Measurements from ENCODE around the gene ALMS1.
A peak's percentile ranks its signal among the peaks of the same experiment; 100 is the strongest.
"Not testable (repeated sequence)": the region's sequence is repeated elsewhere in the genome, so short reads cannot be mapped to it uniquely, and the experiment has no call there.

Gene ALMS1

GRCh38 chr2:73530773-73531172 is 145.1 kb downstream of the ALMS1 start:
- DNase-seq: not testable (repeated sequence)

- DNase-seq: no peak
Measured at GRCh38 chr2:73532381-73532780, 146.7 kb downstream of the ALMS1 start.

- DNase-seq: no peak
Measured at GRCh38 chr2:73536133-73536840, 150.7 kb downstream of the ALMS1 start.

GRCh38 chr2:73560875-73561274 is 175.2 kb downstream of the ALMS1 start:
- DNase-seq: peak; percentile 92

DNA sequence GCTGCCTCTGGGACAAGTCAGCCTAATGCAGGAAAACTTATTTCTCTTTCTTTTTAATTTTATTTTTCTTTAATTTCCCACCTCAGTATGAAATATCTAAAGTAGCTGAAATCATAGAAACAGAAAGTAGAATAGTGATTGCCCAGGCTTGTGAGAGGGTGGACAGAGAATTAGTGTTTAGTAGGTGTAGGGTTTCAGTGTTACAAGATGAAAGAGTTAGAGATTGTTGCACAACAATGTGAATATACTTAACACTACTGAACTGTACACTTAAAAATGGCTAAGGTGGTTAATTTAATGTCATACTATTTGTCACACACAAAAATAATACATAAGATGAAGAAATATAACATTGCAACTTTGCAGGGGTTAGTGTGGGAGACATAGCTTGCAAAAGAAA is 175.8 kb downstream of the ALMS1 start:
- peak; percentile 8 for DNase-seq

DNA sequence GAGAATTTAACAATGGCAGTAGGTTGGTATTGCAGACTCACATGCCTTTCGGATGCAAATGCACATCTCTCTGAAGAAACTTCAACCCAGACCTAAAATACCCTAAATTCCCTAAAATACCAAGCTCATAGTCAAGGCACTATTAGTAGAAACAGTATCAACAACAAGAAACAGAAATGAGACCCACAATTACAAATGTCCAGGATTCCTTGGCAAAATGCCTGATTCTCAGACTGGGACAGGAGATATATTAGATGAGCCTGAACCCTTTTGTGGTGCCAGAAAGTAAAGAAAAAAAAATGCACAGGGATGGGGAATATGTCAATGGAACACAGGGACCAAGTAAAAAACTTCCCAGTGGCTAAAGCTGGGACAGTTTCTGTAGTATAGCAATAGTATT is 179.3 kb downstream of the ALMS1 start:
- DNase-seq: no peak

GRCh38 chr2:73566288-73566878 is 180.7 kb downstream of the ALMS1 start:
- no peak for DNase-seq

DNA sequence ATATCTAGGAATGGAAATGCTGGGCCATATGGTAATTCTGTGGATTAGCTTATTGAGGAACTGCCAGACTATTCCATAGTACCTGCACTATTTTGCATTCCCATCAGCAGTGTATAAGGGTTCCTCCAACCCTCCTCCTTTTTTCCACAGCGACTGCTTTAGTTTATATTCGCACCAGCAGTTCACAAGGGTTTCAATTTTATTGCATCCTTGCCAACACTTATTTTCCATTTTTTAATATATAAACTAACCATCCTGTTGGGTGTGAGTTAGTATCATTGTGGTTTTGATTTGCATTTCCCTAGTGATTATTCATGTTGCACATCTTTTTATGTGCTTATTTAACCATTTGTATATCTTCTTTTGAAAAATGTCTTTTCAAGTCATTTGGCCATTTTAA is 189.6 kb downstream of the ALMS1 start:
- no peak for DNase-seq

GRCh38 chr2:73582364-73582763 is 196.7 kb downstream of the ALMS1 start:
- no peak for DNase-seq

DNA sequence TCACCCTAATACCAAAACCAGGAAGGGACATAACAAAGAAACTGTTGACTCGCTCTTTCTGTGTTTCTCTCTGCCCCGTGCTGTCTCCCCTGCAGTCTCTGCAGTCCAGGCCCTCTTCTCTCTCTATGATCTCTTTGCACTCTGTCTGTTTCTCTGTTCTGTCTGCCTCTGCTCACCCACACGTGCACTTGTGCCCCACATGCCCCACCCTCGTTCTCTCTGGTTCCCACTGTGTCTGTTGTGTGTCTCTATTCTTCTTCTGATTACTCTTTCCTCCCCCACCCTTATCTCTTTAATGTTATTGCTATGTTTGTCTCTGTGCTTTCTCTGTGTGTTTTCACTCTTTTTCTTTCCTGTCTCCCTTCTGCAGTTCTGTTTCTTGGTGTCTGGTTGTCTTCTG is 202.5 kb downstream of the ALMS1 start:
- DNase-seq: no peak

- DNase-seq: no peak
Measured at GRCh38 chr2:73593680-73594079, 208.0 kb downstream of the ALMS1 start.

GRCh38 chr2:73594251-73594650 is 208.6 kb downstream of the ALMS1 start:
- DNase-seq: no peak

- DNase-seq: no peak
Measured at GRCh38 chr2:73601780-73602179, 216.1 kb downstream of the ALMS1 start.

- DNase-seq: not testable (repeated sequence)
Measured at GRCh38 chr2:73603099-73603588, 217.5 kb downstream of the ALMS1 start.

DNA sequence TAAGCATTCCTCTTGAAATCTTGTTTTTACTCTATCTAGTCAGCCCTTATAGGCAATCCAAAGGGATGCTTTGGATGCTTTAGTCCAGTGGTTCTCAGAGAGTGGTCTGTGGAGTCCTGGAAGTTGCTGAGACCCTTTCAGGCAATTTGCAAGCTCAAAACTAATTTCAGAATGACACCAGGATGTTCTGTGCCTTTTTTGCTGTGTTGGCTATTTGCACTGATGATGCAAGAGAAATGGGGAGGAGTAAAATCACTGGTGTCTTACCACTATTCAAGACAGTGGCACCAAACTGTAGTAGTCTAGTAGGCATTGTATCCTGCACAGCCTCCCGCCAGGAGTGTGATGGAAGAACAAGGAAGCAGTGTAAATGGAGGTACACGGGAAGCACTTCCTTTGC is 219.0 kb downstream of the ALMS1 start:
- DNase-seq: not testable (repeated sequence)

DNA sequence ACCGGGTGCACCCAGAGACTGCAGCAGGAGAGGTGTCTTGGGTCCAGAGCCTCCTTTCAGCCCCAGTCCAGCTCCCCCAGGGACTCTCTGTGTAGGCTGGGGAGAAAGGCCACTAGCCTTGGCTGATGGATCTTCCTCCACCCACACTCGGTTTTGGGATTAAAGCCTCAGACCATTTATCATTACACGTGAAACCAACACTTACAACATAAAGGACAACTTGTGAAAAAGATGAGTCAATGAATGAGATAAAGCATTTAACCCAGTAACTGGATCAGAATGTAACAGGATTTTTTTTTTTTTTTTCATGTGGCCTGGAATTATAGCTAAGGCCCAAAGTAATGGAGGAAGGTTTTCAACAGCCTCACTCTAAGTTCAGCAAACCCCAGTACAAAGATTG is 224.5 kb downstream of the ALMS1 start:
- no peak for DNase-seq

- DNase-seq: no peak
Measured at GRCh38 chr2:73611193-73611592, 225.6 kb downstream of the ALMS1 start.

- DNase-seq: no peak
Measured at GRCh38 chr2:73611867-73612266, 226.2 kb downstream of the ALMS1 start.

GRCh38 chr2:73614105-73614504 is 228.5 kb downstream of the ALMS1 start:
- no peak for DNase-seq

DNA sequence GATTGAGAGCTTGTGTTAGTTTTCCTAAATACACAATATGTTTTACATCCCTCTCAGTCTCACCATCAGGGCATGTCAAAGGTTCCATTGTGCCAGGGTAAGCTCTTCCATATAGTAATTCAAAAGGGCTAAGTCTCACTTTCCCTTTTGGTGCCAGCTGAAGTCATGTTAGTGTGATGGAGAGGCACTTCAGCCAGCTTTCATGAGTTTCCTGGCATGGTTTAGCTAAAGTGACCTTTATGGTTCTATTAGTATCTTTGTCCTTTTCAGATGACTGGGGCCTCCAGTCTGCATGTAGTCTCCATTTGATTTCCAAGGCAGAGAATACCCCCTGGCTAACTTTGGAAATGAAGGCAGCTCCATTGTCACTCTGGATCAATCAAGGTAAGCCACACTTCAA is 229.4 kb downstream of the ALMS1 start:
- DNase-seq: no peak

- DNase-seq: peak; percentile 31
Measured at GRCh38 chr2:73619925-73620324, 234.3 kb downstream of the ALMS1 start.

GRCh38 chr2:73624036-73624435 is 238.4 kb downstream of the ALMS1 start:
- DNase-seq: not testable (repeated sequence)

- peak; percentile 57 for DNase-seq
Measured at GRCh38 chr2:73624625-73625024, 239.0 kb downstream of the ALMS1 start.

GRCh38 chr2:73626237-73626636 is 240.6 kb downstream of the ALMS1 start:
- not testable (repeated sequence) for DNase-seq

- not testable (repeated sequence) for DNase-seq
Measured at GRCh38 chr2:73628493-73628892, 242.9 kb downstream of the ALMS1 start.
